Dedifferentiated amniotic fluid mesenchymal stem cell (primary cell): ENCODE measurements around the gene CRYBG3.
A peak's percentile ranks its signal among the peaks of the same experiment; 100 is the strongest.

Experiments
- DNase-seq: peaks from one replicate; pipeline ENCODE4 v3.0.0-alpha.2; 2016; ENCODE audit errors: extremely low spot score

Gene CRYBG3

DNA sequence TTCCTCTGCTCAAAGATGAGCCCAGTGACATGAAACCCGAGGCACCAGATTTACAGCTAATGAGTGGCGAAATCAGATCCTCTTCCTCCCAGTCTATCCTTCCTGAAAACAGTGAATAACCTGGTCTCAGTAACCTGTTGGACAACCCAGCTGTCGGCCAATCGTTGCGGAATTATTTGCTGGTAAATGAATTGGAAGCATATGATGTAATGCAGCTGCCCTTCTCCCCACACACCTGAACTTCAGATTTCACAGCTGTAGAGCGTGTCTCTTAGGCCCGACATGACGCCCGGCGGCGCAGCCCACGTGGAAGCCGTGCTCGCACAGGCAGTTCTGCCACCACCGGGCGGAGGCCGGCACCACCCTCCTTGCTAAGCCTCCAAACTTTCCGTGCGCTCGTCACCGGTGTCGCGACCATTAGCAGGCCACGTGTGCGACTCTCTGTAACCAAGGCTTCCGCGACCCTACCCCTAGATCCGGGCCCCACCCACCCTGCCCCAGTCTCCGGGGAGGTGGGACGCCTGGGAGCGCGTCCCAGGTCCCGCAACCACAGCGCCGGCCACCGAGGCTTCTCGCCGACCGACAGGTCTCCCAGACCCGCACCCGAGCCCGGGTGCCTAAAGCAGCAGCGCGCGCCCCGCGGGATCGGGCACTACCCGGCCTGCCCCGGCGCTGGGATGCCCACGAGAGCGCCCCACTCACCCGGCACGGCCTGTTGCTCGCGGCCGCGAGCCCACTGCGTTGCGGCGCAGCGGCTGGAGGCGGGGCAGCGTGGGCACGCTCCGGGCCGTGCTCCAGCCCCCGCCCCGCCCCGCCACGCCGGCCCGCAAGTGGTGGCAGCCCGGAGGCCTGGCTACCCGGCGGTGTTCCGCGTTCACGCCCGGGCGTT is 150.1 kb downstream of the CRYBG3 start, which contains the start of gene RIOX2:
Gene RIOX2, minus strand, starts transcription at position 753 of the 889 bp plus-strand sequence. CDS start 4,838 bp downstream, outside the sequence.
- peak; percentile 62 for DNase-seq

DNA sequence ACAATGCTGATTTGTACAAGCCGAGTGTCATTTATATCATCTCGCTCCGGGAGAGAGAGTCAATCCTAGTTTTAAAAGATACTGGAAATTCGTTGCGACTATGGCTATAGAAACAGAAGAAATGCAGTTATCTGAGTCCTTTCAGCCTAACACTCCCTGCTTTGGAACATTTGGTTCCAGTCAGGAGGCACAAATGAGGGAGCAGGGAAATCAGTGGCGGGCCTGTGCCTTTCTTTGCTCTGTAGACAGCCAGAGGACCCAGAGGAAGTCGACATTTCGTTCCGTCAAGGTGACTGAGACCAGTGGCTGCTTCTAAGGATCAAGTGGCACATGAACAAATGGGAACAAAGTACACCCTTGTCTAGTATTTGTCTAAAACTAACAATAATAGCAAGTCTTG is 151.2 kb downstream of the CRYBG3 start:
- no peak for DNase-seq

DNA sequence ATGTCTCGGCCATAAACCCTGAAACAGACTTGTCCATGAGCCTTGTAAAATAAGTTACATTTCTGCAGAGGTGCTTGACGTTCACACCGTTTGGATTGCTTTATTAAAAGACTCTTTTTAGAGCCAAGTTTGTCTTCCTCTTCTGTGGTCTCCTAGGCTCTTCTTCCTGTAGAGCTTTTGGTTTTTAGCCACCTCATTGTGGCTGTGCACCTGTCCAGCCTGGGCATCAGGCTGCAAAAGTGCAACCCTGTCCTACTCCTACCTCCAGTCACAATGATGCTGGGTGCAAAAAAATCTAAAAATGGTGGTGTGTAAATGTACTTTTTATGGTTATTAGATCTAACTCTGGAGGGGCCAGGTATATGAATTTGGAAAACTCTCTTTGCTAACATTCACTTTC is 153.2 kb downstream of the CRYBG3 start:
- no peak for DNase-seq

DNA sequence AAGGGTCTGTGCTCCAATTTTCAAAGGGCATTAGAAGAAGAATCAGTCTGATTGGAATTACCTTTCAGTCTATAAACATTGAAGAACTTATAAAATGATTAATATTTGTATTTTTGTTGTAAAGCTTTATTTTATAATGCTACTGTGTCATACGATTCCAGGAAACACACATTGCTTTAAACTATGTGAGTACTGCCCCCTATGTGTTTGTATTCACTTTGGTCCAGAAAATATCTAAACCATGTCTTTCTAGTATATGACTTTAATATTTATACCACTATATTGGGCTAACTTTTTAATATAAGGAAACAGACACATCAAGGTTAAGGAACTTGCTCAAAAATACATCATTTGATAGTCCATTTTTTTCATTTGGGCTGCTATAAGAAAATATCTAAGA is 153.7 kb downstream of the CRYBG3 start:
- DNase-seq, result no peak

DNA sequence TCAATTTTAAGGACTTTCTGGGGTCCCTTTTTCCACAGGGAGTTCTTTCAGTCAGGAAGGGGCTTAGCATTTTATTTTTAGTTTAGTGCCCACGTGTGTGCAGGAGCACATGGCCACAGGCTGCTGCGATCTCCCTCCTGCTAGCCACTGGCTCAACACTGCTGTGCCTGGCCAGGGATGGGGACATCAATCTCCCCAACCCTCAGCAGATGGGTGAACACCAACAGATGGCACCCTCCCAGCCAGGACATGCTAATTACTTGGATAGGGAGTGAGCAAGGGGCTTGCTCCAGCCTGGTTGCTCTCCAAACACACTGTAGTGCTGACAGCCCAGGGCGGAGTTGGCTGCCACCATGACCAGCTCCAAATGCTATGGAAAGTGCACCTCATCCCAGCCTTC is 157.8 kb downstream of the CRYBG3 start:
- DNase-seq, result no peak

- DNase-seq, result no peak
These were observed 160.1 kb downstream of the CRYBG3 start for GRCh38 chr3:97981886-97982285.

DNA sequence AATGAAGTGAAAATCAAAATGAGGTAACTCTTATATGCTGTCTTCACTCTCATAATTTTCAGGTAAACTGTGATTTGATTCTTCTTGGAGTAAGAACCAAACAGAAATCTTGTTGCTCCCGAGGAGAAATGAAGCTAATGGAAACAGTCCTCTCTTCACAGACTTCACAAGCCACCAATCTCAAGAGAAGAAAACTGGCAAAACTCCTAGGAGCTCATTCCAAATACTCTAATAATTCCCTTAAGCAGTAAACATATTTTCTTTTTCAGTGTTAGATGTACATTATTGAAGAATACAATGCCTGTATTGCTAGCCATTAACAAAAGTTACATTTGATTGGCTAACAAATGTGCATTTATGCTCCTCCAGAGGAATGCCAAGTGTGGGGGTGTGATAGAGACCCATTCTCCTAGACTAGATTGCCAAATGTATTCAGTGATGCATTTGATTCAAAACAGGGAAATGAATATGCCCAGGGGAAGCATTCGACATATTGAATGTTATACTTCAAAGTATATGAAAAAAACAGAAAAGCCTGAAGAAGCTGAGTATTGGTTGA is 162.2 kb downstream of the CRYBG3 start:
- DNase-seq, result no peak

GRCh38 chr3:97987306-97987705 is 165.5 kb downstream of the CRYBG3 start:
- DNase-seq, result no peak

DNA sequence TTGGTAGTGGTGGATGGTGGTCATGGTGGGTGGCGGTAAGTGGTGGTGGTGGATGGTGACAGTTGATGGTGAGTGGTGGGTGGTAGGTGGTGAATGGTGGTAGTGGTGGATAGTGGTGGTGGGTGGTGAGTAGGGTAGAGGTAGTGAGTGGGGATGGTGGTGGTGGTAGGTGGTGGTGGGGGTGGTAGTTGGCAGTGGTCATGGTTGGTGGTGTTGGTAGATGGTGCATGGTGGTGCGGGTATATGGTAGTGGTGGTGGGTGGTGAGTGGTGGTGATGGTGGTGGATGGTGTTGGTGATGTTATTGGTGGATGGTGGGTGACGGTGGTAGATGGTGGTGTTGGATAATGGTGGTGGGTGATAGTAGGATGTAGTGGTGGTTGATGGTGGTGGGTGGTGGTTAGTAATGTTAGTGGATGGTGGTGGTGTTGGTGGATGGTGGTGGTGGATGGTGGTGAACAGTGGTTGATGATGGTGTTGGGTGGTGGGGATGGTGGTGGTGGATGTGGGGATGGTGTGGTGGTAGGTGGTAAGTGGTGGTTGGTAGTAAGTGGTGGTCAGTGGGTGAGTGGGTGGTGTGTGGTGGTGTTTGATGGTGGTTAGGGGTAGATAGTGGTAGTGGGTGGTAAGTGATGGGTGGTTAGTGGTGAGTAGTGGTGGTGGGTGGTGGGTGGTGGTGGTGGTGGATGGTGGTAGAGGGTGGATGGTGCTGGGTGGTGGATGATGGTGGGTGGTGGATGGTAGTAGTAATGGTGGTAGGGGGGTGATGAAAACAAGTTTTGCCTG is 167.2 kb downstream of the CRYBG3 start:
- no peak for DNase-seq

GRCh38 chr3:97990624-97991292 is 168.9 kb downstream of the CRYBG3 start:
- no peak for DNase-seq

DNA sequence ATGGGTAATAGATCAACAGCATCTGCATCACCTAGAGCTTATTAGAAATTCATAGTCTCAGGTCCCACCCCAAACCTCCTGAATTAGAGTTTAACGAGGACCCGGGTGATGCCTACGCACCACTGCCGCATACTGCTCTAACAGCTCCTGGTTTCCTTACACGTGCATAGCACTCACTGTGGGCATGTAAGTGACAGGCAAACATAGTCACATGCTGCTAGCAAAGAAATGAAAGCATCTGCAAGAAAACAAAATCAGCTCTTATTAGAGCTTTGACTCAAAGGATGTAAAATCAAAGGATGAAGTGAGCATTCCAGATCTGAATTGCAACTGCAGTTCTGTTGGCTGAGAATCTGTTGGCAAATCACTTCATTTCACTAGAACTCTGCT is 169.5 kb downstream of the CRYBG3 start:
- DNase-seq, result no peak

DNA sequence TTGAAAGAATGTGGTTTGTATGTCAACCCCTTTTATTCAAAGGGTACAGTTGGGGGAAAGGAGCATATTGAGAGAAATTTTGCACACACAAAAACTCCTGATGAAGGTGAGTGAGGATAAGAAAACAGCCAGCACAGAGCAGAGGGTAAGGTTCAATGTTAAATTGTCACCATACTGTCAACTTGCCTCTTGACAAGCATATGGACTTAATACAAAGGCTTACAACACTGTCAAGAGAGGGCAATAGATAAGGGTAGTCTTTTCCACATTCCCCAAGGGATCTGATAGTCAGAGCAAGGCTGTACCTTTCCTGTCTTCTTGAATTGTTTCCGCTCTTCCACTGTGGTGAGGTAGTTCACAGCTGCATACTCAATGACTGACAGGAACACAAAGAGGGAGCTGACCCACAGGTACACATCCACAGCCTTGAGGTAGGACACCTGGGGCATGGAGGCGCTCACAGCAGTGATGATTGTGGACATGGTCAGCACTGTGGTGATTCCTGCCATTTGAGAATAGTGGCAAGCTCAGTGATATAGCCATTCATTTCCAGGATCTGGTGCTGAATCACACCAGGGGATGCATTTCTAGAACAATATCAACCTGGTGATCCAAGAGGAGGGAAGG is 170.8 kb downstream of the CRYBG3 start:
- DNase-seq, result no peak

DNA sequence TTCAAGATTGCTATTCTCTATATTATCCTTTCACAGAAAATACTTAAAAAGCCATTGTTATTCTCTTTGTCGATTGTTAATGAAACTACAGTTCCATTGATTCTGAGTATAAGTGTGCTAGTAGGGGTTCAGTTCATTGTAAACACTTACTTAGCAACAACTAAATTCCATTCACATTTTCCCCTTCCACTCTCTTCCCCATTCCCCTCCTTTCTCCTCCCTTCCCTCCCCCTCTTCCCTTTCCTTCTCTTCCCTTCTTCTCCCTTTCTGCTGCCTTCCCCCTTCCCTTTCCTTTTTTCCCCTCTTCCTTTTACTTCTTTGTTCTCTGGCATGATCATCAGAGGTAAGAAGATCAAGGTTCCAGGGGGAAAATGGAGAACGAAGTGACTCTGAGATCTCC is 171.7 kb downstream of the CRYBG3 start:
- no peak for DNase-seq

DNA sequence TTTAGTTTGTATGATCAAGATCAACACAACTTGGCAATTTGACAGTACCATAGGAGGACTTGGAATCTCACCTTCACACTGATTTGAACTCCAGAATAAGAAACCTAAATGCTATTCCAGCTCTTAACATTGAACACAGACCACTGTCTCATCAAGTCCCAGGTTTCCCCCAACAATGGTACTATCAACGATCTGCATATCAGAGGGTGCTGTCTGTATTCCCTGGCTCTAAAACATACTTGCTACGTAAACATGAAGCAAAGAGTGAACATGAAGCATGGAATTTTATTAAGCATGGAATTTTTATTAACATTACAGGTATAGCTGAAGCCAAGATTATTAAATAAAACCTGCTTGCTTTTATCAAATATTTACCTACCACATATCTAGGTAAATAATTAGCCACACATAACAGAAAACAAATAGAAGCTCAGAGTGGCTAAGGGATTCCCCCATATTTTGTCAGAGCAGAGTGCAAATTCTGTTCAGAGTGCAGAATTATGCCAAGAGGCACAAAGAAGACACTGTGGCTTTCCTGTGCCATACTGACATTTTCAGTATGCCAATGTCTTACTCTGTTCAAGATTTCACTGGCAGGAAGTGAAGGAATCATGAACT is 172.6 kb downstream of the CRYBG3 start:
- DNase-seq, result no peak
